NT2/D1 (cell line): ENCODE measurements around the gene TYK2.

Source experiments
- SUZ12 ChIP-seq: IDR thresholded peaks from 2 replicates; pipeline ENCODE4 v1.6.1; 2011; ENCODE audit not compliant: insufficient read length, insufficient read depth; ENCODE audit errors: extremely low read depth
- YY1 ChIP-seq: IDR thresholded peaks from 2 replicates; pipeline ENCODE4 v1.6.1; 2011; ENCODE audit not compliant: insufficient read length, insufficient read depth
- ZNF274 ChIP-seq: IDR thresholded peaks from 2 replicates; pipeline ENCODE4 v1.6.1; 2011; ENCODE audit warnings: mild to moderate bottlenecking, low read depth, low read length

- no peak for TF ChIP-seq ZNF274
- TF ChIP-seq YY1 = no peak
- TF ChIP-seq SUZ12 = no peak
These were observed at the start of gene TYK2 for GRCh38 chr19:10380313-10381102.
